NCI-H2171 treated with DMSO at 0.1 percent for 48 hours (cell line): ENCODE measurements around the gene ZSWIM5.
"Not testable (repeated sequence)": the region's sequence is repeated elsewhere in the genome, so short reads cannot be mapped to it uniquely, and the experiment has no call there.

ENCODE experiments used
- DNase-seq: peaks from one replicate; lab custom pipeline; 2025; lab: John Stamatoyannopoulos, UW

Gene ZSWIM5

GRCh38 chr1:45205011-45205909 lies 1.1 kb downstream of the ZSWIM5 start:
- DNase-seq, result peak; percentile 69

GRCh38 chr1:45200906-45201500 lies 5.4 kb downstream of the ZSWIM5 start:
- DNase-seq, result no peak

- DNase-seq, result no peak
Measured at GRCh38 chr1:45200435-45200834, 6.0 kb downstream of the ZSWIM5 start.

GRCh38 chr1:45198185-45198584 lies 8.2 kb downstream of the ZSWIM5 start:
- no peak for DNase-seq

GRCh38 chr1:45196863-45197262 lies 9.5 kb downstream of the ZSWIM5 start:
- no peak for DNase-seq

GRCh38 chr1:45191418-45191783 lies 15.0 kb downstream of the ZSWIM5 start:
- no peak for DNase-seq

GRCh38 chr1:45187725-45188124 lies 18.7 kb downstream of the ZSWIM5 start:
- DNase-seq, result no peak

- DNase-seq, result not testable (repeated sequence)
Measured at GRCh38 chr1:45179918-45180519, 26.4 kb downstream of the ZSWIM5 start.

GRCh38 chr1:45177452-45177851 lies 29.0 kb downstream of the ZSWIM5 start:
- DNase-seq, result no peak

- no peak for DNase-seq
Measured at GRCh38 chr1:45172764-45173163, 33.6 kb downstream of the ZSWIM5 start.

GRCh38 chr1:45172005-45172404 lies 34.4 kb downstream of the ZSWIM5 start:
- no peak for DNase-seq

GRCh38 chr1:45171575-45171974 lies 34.8 kb downstream of the ZSWIM5 start:
- no peak for DNase-seq

GRCh38 chr1:45170151-45170742 lies 36.2 kb downstream of the ZSWIM5 start:
- no peak for DNase-seq

- DNase-seq, result not testable (repeated sequence)
Measured at GRCh38 chr1:45167947-45168346, 38.5 kb downstream of the ZSWIM5 start.

GRCh38 chr1:45164307-45164706 lies 42.1 kb downstream of the ZSWIM5 start:
- DNase-seq, result not testable (repeated sequence)

- DNase-seq, result not testable (repeated sequence)
Measured at GRCh38 chr1:45163111-45163510, 43.3 kb downstream of the ZSWIM5 start.

GRCh38 chr1:45162041-45163035 lies 44.1 kb downstream of the ZSWIM5 start:
- DNase-seq, result not testable (repeated sequence)

GRCh38 chr1:45155957-45156356 lies 50.4 kb downstream of the ZSWIM5 start:
- no peak for DNase-seq

- DNase-seq, result no peak
Measured at GRCh38 chr1:45155423-45155822, 51.0 kb downstream of the ZSWIM5 start.

GRCh38 chr1:45152126-45152525 lies 54.3 kb downstream of the ZSWIM5 start:
- DNase-seq, result no peak

GRCh38 chr1:45148209-45148825 lies 58.1 kb downstream of the ZSWIM5 start:
- DNase-seq, result no peak
